ENCODE results near the gene ZHX3. TPM values are rescaled to one million over a fixed set of nuclear protein-coding genes. Genes with fewer than 3 reads are reported as not detected.

The ZHX3 gene
- total RNA-seq, 1 experiment from 2014 or later, result 22.7 TPM

GRCh38 chr20:41161886-41162285, 155.6 kb downstream of the ZHX3 start:
- no TSS peak for BruUV-seq (replicated peaks)
- TF ChIP-seq, protein P1, sequence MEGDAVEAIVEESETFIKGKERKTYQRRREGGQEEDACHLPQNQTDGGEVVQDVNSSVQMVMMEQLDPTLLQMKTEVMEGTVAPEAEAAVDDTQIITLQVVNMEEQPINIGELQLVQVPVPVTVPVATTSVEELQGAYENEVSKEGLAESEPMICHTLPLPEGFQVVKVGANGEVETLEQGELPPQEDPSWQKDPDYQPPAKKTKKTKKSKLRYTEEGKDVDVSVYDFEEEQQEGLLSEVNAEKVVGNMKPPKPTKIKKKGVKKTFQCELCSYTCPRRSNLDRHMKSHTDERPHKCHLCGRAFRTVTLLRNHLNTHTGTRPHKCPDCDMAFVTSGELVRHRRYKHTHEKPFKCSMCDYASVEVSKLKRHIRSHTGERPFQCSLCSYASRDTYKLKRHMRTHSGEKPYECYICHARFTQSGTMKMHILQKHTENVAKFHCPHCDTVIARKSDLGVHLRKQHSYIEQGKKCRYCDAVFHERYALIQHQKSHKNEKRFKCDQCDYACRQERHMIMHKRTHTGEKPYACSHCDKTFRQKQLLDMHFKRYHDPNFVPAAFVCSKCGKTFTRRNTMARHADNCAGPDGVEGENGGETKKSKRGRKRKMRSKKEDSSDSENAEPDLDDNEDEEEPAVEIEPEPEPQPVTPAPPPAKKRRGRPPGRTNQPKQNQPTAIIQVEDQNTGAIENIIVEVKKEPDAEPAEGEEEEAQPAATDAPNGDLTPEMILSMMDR (IDR thresholded peaks at IDR 0.05; ENCODE audit: unreplicated experiment), result no peak
- no peaks in the 10 kb centered on the region for H3K27me3 Mint-ChIP-seq (ENCODE audit: unreplicated experiment)
- CTCF ChIA-PET, result no interaction called here
- H3K4me3 Mint-ChIP-seq (ENCODE audit: low read depth, unreplicated experiment), result no peak overlapping the region
- H3K27ac Mint-ChIP-seq (ENCODE audit: unreplicated experiment), result no peak overlapping the region
- H3K9me3 Mint-ChIP-seq (ENCODE audit: low read depth, unreplicated experiment), result no peaks in the 10 kb centered on the region
- peaks cover 14% of the 10 kb centered on the region for H3K36me3 Mint-ChIP-seq (ENCODE audit: insufficient read depth, unreplicated experiment)
- intact Hi-C loops (cut with micrococcal nuclease; ENCODE audit: unreplicated experiment), result no loop called here
- peaks cover 7% of the 10 kb centered on the region for H3K4me1 Mint-ChIP-seq (ENCODE audit: low read depth, unreplicated experiment)
- no peak for DNase-seq

- Mint-ChIP-seq H3K36me3 (ENCODE audit: insufficient read depth, unreplicated experiment) (peaks cover 14% of the 10 kb centered on the region), H3K4me1 (ENCODE audit: low read depth, unreplicated experiment) (peaks cover 11% of the 10 kb centered on the region), H3K27ac (ENCODE audit: unreplicated experiment) (no peak overlapping the region), H3K9me3 (ENCODE audit: low read depth, unreplicated experiment) (no peaks in the 10 kb centered on the region), H3K27me3 (ENCODE audit: unreplicated experiment) (no peaks in the 10 kb centered on the region), H3K4me3 (ENCODE audit: low read depth, unreplicated experiment) (no peak overlapping the region)
- TF ChIP-seq, protein P1 (IDR thresholded peaks at IDR 0.05; ENCODE audit: unreplicated experiment), result no peak
- DNase-seq, result no peak
- no TSS peak for BruUV-seq (replicated peaks)
- intact Hi-C loops (cut with micrococcal nuclease; ENCODE audit: unreplicated experiment), result no loop called here
- CTCF ChIA-PET, result no interaction called here
Measured at GRCh38 chr20:41160686-41161085, 156.8 kb downstream of the ZHX3 start.

- H3K4me1 Mint-ChIP-seq (ENCODE audit: low read depth, unreplicated experiment), result peaks cover 11% of the 10 kb centered on the region
- H3K4me3 Mint-ChIP-seq (ENCODE audit: low read depth, unreplicated experiment), result no peak overlapping the region
- BruUV-seq (replicated peaks), result no TSS peak
- TF ChIP-seq, protein P1 (IDR thresholded peaks at IDR 0.05; ENCODE audit: unreplicated experiment), result no peak
- CTCF ChIA-PET, result no interaction called here
- no peak for DNase-seq
- no peaks in the 10 kb centered on the region for H3K9me3 Mint-ChIP-seq (ENCODE audit: low read depth, unreplicated experiment)
- H3K27ac Mint-ChIP-seq (ENCODE audit: unreplicated experiment), result no peak overlapping the region
- intact Hi-C loops (cut with micrococcal nuclease; ENCODE audit: unreplicated experiment), result no loop called here
- H3K27me3 Mint-ChIP-seq (ENCODE audit: unreplicated experiment), result no peaks in the 10 kb centered on the region
- peaks cover 8% of the 10 kb centered on the region for H3K36me3 Mint-ChIP-seq (ENCODE audit: insufficient read depth, unreplicated experiment)
Measured at GRCh38 chr20:41159547-41159946, 158.0 kb downstream of the ZHX3 start.

DNA sequence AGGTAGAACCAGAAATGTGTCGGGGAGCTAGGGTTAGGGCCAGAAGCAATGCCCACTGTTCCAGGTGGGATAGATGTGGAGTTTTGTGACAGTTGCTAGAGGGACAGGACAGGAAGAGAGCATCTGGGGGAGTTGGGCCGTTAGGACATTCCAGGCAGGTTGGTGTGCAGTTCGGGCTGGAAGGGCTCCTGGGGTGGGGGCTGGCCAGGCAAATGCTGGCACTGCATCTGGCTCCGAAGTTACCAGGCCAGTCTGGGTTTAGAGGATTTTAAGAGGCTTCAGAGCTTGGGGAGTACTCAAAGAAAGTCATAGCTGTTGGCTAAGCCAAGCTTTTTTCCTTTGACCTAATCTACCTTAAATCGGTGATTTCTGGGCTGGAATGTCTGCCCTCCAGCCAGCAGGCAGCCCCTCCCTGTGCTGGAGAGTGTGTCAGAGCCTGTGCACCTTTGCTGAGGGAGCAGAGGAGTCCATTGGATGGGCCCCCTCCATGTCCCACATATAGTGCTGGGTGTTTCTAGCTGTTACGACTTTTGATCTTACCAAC, 159.4 kb downstream of the ZHX3 start:
- no peaks in the 10 kb centered on the region for H3K9me3 Mint-ChIP-seq (ENCODE audit: low read depth, unreplicated experiment)
- peaks cover 5% of the 10 kb centered on the region for H3K36me3 Mint-ChIP-seq (ENCODE audit: insufficient read depth, unreplicated experiment)
- no peak overlapping the region for H3K4me3 Mint-ChIP-seq (ENCODE audit: low read depth, unreplicated experiment)
- no peaks in the 10 kb centered on the region for H3K27me3 Mint-ChIP-seq (ENCODE audit: unreplicated experiment)
- intact Hi-C loops (cut with micrococcal nuclease; ENCODE audit: unreplicated experiment), result no loop called here
- H3K27ac Mint-ChIP-seq (ENCODE audit: unreplicated experiment), result no peak overlapping the region
- no TSS peak for BruUV-seq (replicated peaks)
- DNase-seq, result no peak
- TF ChIP-seq, protein P1 (IDR thresholded peaks at IDR 0.05; ENCODE audit: unreplicated experiment), result no peak
- peaks cover 11% of the 10 kb centered on the region for H3K4me1 Mint-ChIP-seq (ENCODE audit: low read depth, unreplicated experiment)
- CTCF ChIA-PET, result interaction anchor here (1.3 kb wide), 1 partner anchor 13 kb away, joined by 3 read pairs; no protein-coding TSS in a partner anchor
